PFSK-1 (cell line): ENCODE measurements around the gene LYL1. TPM values are rescaled to one million over a fixed set of nuclear protein-coding genes. Genes with fewer than 3 reads are reported as not detected.

ENCODE experiments used
- FOXP2 ChIP-seq: optimal IDR thresholded peaks from 2 replicates; pipeline ENCODE3; 2011; ENCODE audit warnings: borderline replicate concordance, control low read depth, inconsistent platforms; ENCODE audit not compliant: insufficient read depth; ENCODE audit errors: extremely low read length, extremely low read depth
- POLR2AphosphoS5 ChIP-seq: IDR thresholded peaks from 2 replicates; pipeline ENCODE4 v1.6.1; 2012; ENCODE audit warnings: low read depth, mild to moderate bottlenecking, control low read depth, low read length, moderate library complexity
- SIN3A ChIP-seq: IDR thresholded peaks from 2 replicates; pipeline ENCODE4 v1.6.1; 2012; ENCODE audit warnings: mild to moderate bottlenecking, low read length, moderate library complexity, borderline replicate concordance; ENCODE audit not compliant: insufficient read depth
- TAF1 ChIP-seq: IDR thresholded peaks from 2 replicates; pipeline ENCODE4 v1.6.1; 2012; ENCODE audit warnings: low read length, control low read depth, borderline replicate concordance; ENCODE audit not compliant: insufficient read depth
- polyA plus RNA-seq: library from polyadenylated mRNA; unstranded; fragments of >200 nt; gene quantifications from one replicate; pipeline ENCODE4 v1.2.1, GENCODE V29; 2012; ENCODE audit warnings: low read depth, missing spikeins; ENCODE audit not compliant: insufficient read length
- TF ChIP-seq, protein P1 (sequence below), 2 experiments: IDR thresholded peaks; 2 replicates each; pipeline versions ENCODE4 v1.6.1 to v1.8.0; 2011 to 2012; ENCODE audit warnings: low read depth in 2 of 2, low read length in 2 of 2, control low read depth in 1 of 2, inconsistent platforms in 1 of 2, mild to moderate bottlenecking in 1 of 2, moderate library complexity in 1 of 2; ENCODE audit not compliant: insufficient read depth in 1 of 2

The LYL1 gene
- 0.31 TPM for polyA plus RNA-seq

DNA sequence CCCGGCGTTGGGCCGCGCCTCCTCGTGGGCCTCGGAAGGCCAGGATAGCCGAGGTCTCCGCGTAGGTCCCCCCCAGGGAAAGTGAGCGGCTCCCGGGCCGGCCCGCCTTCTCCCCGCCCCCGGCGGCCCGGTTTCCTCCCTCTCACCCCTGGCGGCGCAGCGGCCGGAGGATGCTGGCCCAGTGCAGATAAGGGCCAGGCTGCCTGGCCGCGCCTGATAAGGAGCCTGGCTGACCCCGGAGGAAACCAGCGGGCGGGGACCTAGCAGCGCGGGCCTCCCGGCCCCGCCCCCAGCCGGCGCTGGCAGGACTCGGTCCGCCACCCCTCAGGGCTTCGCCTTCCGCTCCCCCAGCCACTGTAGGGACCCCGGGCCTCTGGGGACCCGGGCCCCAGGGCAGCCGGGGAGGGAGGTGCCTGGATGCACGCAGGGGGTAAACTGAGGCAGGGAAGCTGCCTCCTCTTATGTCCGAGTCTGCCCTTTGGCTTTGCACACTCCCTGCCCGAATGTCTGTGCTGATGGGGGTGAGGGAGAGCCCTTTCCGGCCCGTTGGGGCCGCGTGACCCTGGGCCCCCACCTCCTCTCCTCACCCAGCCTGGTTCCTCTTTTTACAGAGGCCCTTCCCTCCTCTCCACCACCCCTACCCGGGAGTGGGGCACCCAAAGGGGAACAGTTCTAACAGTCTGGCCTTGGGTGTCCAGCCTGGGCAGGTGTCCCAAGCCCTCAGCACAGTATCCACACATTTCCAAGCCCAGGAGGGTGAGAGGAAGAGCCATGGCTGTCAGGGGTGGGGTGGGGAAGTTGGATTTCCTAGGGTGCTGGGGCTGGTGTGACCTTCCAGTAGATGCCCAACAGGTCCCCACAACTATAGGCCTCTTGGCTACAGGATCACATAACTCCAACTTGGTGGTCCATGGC is at the start of gene LYL1:
Gene LYL1, minus strand, starts transcription at position 193 of the 915 bp plus-strand sequence. CDS start 1,687 bp downstream, outside the sequence.
- TF ChIP-seq POLR2AphosphoS5 (no peak), FOXP2 (peak; percentile 57)

DNA sequence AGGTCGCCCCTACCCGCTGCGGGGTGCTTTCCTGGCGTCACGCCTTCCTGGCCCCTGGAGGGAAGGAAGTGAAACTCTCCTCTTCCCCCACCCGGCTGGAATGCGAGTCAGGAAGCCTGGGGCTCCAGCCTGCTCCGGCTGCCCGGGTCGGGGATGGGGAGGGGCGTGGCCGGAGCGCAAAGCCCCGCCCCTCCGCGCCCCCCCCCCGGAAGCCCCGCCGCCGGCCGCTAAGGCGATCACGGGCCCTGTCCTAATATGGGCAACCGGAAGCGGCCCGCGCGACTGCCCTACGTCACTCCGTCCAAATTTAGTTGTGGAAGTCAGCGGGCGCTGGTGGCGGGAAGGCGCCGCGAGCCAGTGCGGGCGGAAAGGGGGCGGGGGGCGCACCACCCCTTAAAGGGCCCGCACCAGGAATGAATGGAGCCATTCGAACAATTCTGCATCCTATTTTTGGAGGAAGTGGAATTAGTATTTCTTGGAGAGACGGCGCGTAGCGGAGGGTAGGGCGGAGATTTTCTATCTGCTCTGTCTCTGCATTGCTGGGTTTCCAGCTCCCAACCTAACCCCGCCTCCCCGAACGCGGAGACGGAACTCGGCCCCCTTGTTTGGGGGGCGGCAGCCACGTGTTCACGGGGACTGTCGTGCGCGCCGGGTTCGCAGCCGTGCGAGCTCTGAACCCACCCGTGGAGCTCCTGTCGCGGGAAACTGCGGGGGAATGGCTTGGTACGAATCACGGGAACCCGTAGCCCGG is 49.1 kb upstream of the LYL1 start:
- TF ChIP-seq TAF1: peak; percentile 65; the same call in 1 of the 2 replicates
- peak; percentile 43 for TF ChIP-seq FOXP2
- peak; percentile 73 for TF ChIP-seq POLR2AphosphoS5
- peak; percentile 60; the same call in 1 of the 2 replicates for TF ChIP-seq SIN3A
- TF ChIP-seq, protein P1, sequence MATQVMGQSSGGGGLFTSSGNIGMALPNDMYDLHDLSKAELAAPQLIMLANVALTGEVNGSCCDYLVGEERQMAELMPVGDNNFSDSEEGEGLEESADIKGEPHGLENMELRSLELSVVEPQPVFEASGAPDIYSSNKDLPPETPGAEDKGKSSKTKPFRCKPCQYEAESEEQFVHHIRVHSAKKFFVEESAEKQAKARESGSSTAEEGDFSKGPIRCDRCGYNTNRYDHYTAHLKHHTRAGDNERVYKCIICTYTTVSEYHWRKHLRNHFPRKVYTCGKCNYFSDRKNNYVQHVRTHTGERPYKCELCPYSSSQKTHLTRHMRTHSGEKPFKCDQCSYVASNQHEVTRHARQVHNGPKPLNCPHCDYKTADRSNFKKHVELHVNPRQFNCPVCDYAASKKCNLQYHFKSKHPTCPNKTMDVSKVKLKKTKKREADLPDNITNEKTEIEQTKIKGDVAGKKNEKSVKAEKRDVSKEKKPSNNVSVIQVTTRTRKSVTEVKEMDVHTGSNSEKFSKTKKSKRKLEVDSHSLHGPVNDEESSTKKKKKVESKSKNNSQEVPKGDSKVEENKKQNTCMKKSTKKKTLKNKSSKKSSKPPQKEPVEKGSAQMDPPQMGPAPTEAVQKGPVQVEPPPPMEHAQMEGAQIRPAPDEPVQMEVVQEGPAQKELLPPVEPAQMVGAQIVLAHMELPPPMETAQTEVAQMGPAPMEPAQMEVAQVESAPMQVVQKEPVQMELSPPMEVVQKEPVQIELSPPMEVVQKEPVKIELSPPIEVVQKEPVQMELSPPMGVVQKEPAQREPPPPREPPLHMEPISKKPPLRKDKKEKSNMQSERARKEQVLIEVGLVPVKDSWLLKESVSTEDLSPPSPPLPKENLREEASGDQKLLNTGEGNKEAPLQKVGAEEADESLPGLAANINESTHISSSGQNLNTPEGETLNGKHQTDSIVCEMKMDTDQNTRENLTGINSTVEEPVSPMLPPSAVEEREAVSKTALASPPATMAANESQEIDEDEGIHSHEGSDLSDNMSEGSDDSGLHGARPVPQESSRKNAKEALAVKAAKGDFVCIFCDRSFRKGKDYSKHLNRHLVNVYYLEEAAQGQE (IDR thresholded peaks at IDR 0.05; ENCODE audit: insufficient read depth in 1 of 2, low read depth in 2 of 2, low read length in 2 of 2): peak in 1 of 2 experiments; percentile 31; a peak in 1 of 4 replicates

DNA sequence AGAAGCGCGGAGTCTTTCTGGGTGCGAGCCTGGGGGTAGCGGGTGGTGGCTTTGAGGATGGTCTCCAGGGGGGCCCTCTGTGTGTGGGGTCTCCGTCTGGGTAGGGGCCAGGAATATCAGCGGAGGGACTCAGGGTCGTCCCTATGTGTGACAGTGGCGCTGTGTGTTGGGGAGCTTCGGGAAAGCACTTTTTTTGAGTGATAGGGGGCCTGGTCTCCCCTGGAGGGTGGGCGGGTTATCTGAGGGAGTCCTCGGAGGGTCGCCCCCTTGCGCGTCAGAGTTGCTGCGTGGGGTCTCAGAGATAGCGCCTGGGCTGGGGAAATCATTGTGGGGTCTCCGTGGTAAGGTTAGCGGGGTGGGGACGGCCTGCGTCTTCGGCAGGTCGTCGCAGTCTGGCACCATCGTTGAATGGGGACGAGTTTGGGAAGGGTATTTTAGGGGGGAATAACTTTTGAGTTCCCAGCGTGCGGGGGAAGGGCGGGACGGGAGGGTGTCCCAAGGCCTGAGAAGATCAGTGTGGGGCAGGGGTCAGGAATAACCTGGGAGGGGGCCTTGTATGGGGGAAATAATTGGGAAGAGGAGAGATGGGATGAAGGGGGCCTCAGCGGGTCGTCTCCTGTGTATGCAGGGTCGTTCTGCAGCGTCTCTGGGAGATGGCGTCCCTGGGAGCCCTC is 48.4 kb upstream of the LYL1 start:
- TF ChIP-seq TAF1 (no peak), FOXP2 (no peak), POLR2AphosphoS5 (no peak), SIN3A (no peak)
- TF ChIP-seq, protein P1 (IDR thresholded peaks at IDR 0.05; ENCODE audit: insufficient read depth in 1 of 2, low read depth in 2 of 2, low read length in 2 of 2): no peak

DNA sequence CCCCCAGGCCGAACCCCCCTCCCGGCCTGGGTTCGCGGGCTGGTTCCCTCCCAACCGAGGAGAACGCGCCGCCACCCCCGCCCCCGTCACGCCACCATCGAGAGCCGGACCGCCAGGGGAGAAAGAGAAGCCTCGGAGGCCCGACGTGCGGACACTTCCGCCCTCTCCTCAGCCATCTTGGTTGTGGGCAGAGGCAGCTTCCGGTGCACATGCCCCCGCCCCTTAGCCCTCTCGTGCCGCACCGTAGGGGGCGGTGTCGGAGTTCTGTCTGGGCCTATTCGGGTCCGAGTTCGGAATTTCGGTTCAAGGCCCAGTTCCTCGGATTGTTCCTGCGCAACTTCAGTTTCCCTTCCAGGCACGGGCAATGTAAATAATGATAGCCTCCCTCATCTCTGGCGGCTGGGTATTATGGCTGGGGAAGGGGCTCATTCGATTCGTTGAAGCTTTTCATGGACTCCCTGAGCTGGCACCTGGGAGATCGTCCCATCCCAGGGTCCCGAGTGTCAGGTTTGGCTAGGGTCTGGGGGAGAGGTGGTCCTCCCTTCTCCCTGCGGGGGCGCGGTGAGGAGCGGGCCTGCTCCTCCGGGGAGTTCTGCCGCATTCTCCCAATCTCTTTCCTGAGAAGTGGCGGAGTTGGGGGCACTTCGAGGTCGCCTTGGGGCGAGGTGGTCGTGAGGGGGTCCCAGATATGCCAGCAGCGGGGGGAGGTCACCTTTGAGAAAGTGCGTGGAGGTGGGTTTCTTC is 47.7 kb upstream of the LYL1 start, which contains the start of the genes IER2 and STX10:
Gene IER2, plus strand, starts transcription at position 225 of the 744 bp plus-strand sequence. CDS start 2,776 bp downstream, outside the sequence.
Gene STX10, minus strand, starts transcription at position 189 of the 744 bp plus-strand sequence. CDS start 202 bp downstream, outside the sequence.
- TF ChIP-seq, protein P1 (IDR thresholded peaks at IDR 0.05; ENCODE audit: insufficient read depth in 1 of 2, low read depth in 2 of 2, low read length in 2 of 2): peak in 1 of 2 experiments; percentile 57; a peak in 2 of 4 replicates
- peak; percentile 83; the same call in 1 of the 2 replicates for TF ChIP-seq TAF1
- TF ChIP-seq FOXP2: peak; percentile 83
- peak; percentile 62; the same call in 1 of the 2 replicates for TF ChIP-seq SIN3A
- TF ChIP-seq POLR2AphosphoS5: peak; percentile 58; the same call in 1 of the 2 replicates

DNA sequence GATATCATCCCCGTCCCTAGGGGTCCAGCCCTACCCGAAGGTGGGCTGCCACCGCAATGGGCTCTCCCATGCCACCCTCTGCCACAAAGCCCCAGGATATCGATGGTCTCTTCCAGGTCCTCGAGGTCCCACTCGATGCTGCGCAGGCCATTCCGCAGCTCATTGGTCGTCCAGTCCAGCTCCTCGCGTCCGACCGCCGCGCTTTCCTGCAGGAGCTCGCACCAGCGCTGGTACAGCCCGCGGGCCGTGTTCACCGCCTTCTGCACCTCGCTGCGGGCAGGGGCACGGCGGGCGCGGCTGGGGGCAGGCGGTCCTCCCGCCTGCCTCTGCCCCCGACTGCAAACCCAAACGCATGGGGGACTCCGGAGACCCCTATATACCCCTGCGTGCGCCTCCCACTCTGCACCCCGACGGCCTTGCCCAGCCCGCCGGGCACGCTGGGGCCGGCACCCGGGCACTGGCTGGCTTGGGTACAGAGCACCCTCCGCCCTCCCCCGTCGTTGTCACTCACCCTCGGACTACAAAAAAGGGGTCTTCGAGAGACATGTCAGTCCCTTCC is 47.0 kb upstream of the LYL1 start:
- TF ChIP-seq POLR2AphosphoS5: no peak
- no peak for TF ChIP-seq TAF1
- TF ChIP-seq SIN3A: 0 out of 2 replicates have a peak, but pooled peaks have one; percentile 3
- TF ChIP-seq FOXP2: no peak
- TF ChIP-seq, protein P1 (IDR thresholded peaks at IDR 0.05; ENCODE audit: insufficient read depth in 1 of 2, low read depth in 2 of 2, low read length in 2 of 2): no peak
